Stomach smooth muscle (tissue), 2 donors: ENCODE results near the gene CDKN2B-AS1.

ENCODE experiments used
- H3K27ac ChIP-seq: one replicate; pipeline ENCODE4 v1.7.0; 2013; ENCODE audit warnings: mild to moderate bottlenecking, low read length, inconsistent platforms
- H3K27me3 ChIP-seq, 2 donors: one replicate each; pipeline ENCODE4 v1.7.0; 2013; ENCODE audit warnings: low read length in 2 of 2; ENCODE audit not compliant: insufficient read depth in 2 of 2, control insufficient read depth in 1 of 2
- H3K36me3 ChIP-seq, 2 donors: one replicate each; pipeline ENCODE4 v1.7.0; 2013; ENCODE audit warnings: low read length in 2 of 2; ENCODE audit not compliant: control insufficient read depth in 2 of 2, insufficient read depth in 2 of 2
- H3K4me1 ChIP-seq: one replicate; pipeline ENCODE4 v1.7.0; 2013; ENCODE audit warnings: low read length; ENCODE audit not compliant: control insufficient read depth, insufficient read depth
- H3K4me3 ChIP-seq, 2 donors: one replicate each; pipeline ENCODE4 v1.7.0; 2013; ENCODE audit warnings: low read length in 2 of 2
- H3K9ac ChIP-seq, 2 donors: one replicate each; pipeline ENCODE4 v1.7.0; 2013; ENCODE audit warnings: low read length in 2 of 2, mild to moderate bottlenecking in 1 of 2
- H3K9me3 ChIP-seq, 2 donors: one replicate each; pipeline ENCODE4 v1.7.0; 2013; ENCODE audit warnings: low read length in 2 of 2; ENCODE audit not compliant: control insufficient read depth in 2 of 2
- donor health status: healthy.
- donor health status: Pancreatic carcinoma.

CDKN2B-AS1 gene

DNA sequence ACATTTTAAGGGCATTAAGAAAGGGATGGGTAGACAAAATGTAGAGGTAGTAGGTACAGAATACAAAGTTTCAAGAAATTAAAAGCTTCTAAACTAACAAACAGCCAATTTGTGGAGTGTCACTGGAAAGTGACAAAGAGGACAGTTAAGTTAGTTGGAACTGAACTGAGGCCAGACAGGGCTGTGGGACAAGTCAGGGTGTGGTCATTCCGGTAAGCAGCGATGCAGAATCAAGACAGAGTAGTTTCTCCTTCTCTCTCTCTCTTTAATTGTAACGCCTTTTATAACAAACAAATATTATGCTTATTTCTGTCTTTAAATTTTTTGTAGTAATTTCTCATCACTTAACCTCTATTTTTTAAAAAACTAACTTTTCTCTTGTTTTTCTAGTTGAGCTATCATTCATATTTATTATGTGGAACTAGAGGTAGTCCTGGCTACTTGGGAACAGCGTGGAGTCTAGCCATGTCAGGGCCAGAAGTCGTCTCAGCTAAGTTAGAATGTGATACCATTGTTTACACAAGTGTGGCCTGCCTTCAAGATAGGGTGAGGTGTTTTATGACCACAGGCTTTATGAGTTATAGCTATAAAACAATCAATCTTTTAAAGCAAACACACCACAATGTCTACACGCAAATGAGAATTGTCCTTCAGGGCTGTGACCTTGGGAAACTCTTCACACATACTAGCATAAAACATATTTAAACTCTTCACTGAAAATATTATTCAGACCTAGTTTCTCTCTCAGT lies 129.8 kb downstream of the CDKN2B-AS1 start:
- Histone ChIP-seq H3K4me3 (no peak overlapping the region), H3K27ac (no peak overlapping the region), H3K4me1 (no peaks in the 10 kb centered on the region), H3K36me3 (no peaks in the 10 kb centered on the region), H3K9me3 (no peaks in the 10 kb centered on the region), H3K9ac (no peak overlapping the region), H3K27me3 (no peaks in the 10 kb centered on the region)

DNA sequence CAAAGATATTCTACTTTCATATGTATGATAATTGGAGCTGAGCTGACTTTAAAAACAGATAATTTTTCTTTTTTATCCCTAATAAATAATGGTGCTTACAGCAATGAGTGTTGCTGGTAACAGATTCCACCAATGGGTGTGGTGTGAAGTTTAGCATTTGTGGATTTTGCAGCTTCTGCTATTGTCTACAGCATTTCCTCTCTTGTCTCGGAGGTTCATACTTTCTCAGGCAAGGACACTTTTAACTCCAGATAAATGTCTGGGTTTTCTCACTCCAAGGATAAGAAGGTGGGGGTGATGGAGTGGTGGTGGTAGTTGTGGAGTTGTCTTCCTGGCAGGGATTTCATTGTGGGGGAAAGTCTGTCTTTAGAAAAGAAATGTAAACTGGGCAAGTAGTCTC lies 134.5 kb downstream of the CDKN2B-AS1 start:
- no peaks in the 10 kb centered on the region for H3K4me1 ChIP-seq
- H3K27me3 ChIP-seq, result no peaks in the 10 kb centered on the region
- H3K9ac ChIP-seq, result no peak overlapping the region
- no peaks in the 10 kb centered on the region for H3K9me3 ChIP-seq
- H3K27ac ChIP-seq, result no peak overlapping the region
- H3K36me3 ChIP-seq, result no peaks in the 10 kb centered on the region
- no peak overlapping the region for H3K4me3 ChIP-seq

DNA sequence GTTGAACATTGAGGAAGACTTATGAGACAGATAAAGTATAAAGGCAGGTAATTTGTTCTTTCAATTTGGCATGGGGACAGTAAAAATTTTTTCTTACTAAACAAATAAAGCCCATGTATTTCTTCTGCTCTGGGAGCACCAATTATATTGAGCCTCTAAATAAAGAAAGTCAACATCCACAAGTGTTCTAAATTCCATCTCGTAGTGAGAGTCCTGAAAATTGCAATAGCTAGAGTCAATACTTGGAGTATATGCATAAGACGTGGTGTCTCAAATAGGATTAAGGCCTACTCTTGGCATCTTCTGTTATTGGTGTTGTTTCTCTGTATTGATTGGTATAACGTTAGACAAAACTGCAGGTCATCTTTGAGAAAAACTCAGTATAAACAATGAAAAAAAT lies 135.0 kb downstream of the CDKN2B-AS1 start:
- no peak overlapping the region for H3K9ac ChIP-seq
- no peaks in the 10 kb centered on the region for H3K36me3 ChIP-seq
- no peak overlapping the region for H3K27ac ChIP-seq
- no peaks in the 10 kb centered on the region for H3K9me3 ChIP-seq
- H3K4me1 ChIP-seq, result no peaks in the 10 kb centered on the region
- no peaks in the 10 kb centered on the region for H3K27me3 ChIP-seq
- H3K4me3 ChIP-seq, result no peak overlapping the region

DNA sequence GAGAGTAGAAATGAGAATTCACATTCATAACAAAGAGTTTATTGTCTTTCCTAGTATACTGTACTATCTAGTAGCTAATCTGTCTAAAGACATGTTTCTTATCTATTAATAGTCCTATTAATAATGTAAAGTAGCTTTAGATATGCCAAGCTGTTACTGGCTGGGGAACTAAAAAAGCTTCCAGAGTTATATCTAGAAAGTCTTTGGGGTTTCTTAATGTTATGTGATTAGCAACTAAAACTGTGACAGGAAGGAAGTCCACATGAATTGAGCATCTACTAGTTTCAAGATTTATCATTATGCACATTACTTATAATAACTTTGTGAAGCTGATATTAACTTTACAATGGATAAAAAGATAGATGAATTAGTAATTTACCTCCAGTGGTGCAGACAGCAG lies 137.2 kb downstream of the CDKN2B-AS1 start:
- no peaks in the 10 kb centered on the region for H3K27me3 ChIP-seq
- H3K36me3 ChIP-seq, result no peaks in the 10 kb centered on the region
- H3K9ac ChIP-seq, result no peak overlapping the region
- no peak overlapping the region for H3K27ac ChIP-seq
- no peak overlapping the region for H3K4me3 ChIP-seq
- H3K4me1 ChIP-seq, result no peaks in the 10 kb centered on the region
- H3K9me3 ChIP-seq, result no peaks in the 10 kb centered on the region

DNA sequence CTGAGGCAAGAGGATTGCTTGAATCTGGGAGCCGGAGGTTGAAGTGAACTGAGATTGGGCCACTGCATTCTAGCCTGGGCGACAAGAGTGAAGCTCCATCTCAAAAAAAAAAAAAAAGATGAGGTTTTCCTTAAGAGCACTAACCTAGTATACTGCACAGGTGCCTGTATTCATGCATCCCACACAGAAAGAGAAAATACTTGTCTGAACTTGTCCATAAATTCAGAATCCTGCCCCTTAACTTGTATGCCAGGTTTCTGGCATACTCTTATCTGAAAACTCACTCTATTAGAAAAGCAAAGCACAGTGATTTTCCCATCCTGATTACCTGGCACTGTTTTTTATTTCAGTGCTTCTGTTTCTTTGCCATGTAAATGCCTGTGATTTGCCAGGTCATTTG lies 139.8 kb downstream of the CDKN2B-AS1 start:
- Histone ChIP-seq H3K9ac (no peak overlapping the region), H3K4me3 (no peak overlapping the region), H3K4me1 (no peaks in the 10 kb centered on the region), H3K36me3 (no peaks in the 10 kb centered on the region), H3K9me3 (no peaks in the 10 kb centered on the region), H3K27ac (no peak overlapping the region), H3K27me3 (no peaks in the 10 kb centered on the region)

- no peaks in the 10 kb centered on the region for H3K9me3 ChIP-seq
- no peak overlapping the region for H3K4me3 ChIP-seq
- no peaks in the 10 kb centered on the region for H3K36me3 ChIP-seq
- H3K9ac ChIP-seq, result no peak overlapping the region
- no peaks in the 10 kb centered on the region for H3K27me3 ChIP-seq
- no peak overlapping the region for H3K27ac ChIP-seq
- no peaks in the 10 kb centered on the region for H3K4me1 ChIP-seq
These were observed 142.0 kb downstream of the CDKN2B-AS1 start for GRCh38 chr9:22136461-22137096.

DNA sequence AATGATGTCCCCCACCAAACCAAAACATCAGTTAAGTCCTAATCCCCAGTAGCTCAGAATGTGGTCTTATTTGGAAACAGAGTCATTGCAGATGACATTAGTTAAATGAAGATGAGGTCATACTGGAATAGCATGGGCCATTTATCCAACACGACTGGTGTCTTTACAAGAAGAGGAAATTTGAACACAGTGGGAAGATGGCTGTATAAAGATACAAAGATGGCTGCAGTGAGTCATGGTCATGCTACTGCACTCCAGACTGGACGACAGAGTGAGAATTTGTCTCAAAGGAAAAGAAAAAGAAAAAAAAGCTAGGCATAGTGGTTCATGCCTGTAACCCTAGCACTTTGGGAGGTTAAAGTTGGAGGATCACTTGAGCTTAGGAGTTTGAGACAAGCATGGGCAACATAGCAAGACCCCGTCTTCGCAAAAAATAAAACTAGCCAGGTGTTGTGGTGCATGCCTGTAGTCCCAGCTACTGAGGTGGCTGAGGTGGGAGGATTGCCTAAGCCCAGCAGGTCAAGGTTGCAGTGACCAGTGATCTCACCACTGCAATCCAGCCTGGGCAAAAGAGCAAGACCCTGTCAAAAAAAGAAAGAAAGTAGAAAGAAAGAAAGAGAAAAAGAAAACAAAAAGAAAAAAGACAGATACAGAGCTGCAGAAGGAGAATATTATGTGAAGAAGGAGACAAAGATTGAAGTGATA lies 144.5 kb downstream of the CDKN2B-AS1 start:
- Histone ChIP-seq H3K4me1 (no peaks in the 10 kb centered on the region), H3K36me3 (no peaks in the 10 kb centered on the region), H3K4me3 (no peak overlapping the region), H3K27ac (no peak overlapping the region), H3K9me3 (no peaks in the 10 kb centered on the region), H3K9ac (no peak overlapping the region), H3K27me3 (no peaks in the 10 kb centered on the region)

GRCh38 chr9:22141908-22142307 lies 147.3 kb downstream of the CDKN2B-AS1 start:
- H3K27ac ChIP-seq, result no peak overlapping the region
- no peak overlapping the region for H3K9ac ChIP-seq
- H3K4me1 ChIP-seq, result no peaks in the 10 kb centered on the region
- no peak overlapping the region for H3K4me3 ChIP-seq
- no peaks in the 10 kb centered on the region for H3K27me3 ChIP-seq
- H3K36me3 ChIP-seq, result no peaks in the 10 kb centered on the region
- H3K9me3 ChIP-seq, result no peaks in the 10 kb centered on the region

DNA sequence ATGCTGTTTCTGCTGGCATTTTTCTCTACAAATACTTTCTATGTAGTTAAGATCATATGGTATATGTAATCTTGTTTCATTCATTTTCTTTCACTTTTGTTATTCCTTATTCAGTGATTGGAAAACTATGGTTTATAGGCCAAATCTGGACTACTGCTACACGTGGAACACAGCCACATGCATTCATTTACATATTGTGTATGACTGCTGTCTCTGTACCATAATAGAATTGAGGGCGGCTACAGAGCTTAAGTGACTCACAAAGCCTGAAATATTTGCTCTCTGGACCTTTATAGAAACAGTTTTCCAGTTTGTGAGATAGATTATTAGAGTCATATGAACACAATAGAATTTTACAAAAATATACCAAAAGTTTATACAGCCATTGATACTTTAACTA lies 148.1 kb downstream of the CDKN2B-AS1 start:
- Histone ChIP-seq H3K4me3 (no peak overlapping the region), H3K9ac (no peak overlapping the region), H3K4me1 (no peaks in the 10 kb centered on the region), H3K27ac (no peak overlapping the region), H3K27me3 (no peaks in the 10 kb centered on the region), H3K9me3 (no peaks in the 10 kb centered on the region), H3K36me3 (no peaks in the 10 kb centered on the region)

DNA sequence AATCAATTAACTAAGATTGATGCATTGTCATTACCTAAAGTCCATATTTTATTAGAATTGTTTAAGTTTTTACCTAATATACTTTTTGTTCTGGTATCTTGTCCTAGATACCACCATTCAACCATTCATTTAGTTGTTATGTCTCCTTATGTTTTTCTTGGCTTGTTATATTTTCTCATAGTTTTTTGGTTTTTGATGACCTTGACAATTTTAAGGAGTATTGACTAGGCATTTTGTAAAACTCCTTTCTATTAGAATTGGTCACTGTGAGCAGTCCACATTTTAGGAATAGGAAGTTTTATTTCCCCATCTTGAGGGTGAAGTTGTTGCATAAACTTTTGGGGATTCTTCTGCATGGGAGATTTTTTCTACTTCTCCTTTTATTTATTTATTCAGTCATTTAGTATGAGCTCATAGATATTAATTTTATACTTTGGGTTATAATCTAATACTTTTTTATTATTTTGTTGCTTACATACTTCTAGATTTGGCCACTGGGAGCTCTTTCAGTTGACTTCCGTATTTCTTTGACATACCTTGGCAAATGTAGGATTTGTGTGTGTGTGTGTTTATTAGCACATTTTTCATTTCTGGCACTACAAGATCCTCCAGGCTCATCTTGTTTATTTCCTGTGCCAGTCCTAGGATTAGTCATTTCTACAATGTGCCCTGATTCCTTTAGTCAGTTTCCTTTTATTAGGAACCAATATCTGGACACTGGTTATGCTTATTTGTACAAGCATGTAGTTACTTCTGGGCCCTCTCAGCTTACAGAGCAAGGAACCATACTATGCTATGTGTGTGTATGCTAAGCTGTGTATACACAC lies 149.4 kb downstream of the CDKN2B-AS1 start:
- H3K27ac ChIP-seq, result no peak overlapping the region
- H3K9me3 ChIP-seq, result no peaks in the 10 kb centered on the region
- no peaks in the 10 kb centered on the region for H3K4me1 ChIP-seq
- H3K9ac ChIP-seq, result no peak overlapping the region
- no peaks in the 10 kb centered on the region for H3K27me3 ChIP-seq
- H3K4me3 ChIP-seq, result no peak overlapping the region
- no peaks in the 10 kb centered on the region for H3K36me3 ChIP-seq
